IPS-18a (cell line): Measurements from ENCODE around the gene CDH12.

ENCODE experiments used
- H3K27ac ChIP-seq: one replicate; pipeline ENCODE4 v1.5.1; 2013; ENCODE audit warnings: low read length
- H3K27me3 ChIP-seq: one replicate; pipeline ENCODE4 v1.6.1; 2013; ENCODE audit warnings: mild to moderate bottlenecking, low read length; ENCODE audit not compliant: control insufficient read depth, insufficient read depth
- H3K36me3 ChIP-seq: one replicate; pipeline ENCODE4 v1.6.1; 2013; ENCODE audit warnings: low read depth, low read length; ENCODE audit not compliant: control insufficient read depth
- H3K4me1 ChIP-seq: one replicate; pipeline ENCODE4 v1.6.1; 2013; ENCODE audit warnings: low read depth, low read length; ENCODE audit not compliant: control insufficient read depth
- H3K4me3 ChIP-seq: one replicate; pipeline ENCODE4 v1.5.1; 2013; ENCODE audit warnings: low read length
- H3K9ac ChIP-seq: one replicate; pipeline ENCODE4 v1.6.1; 2013; ENCODE audit warnings: mild to moderate bottlenecking, low read length, moderate library complexity
- H3K9me3 ChIP-seq: one replicate; pipeline ENCODE4 v1.6.1; 2013; ENCODE audit warnings: low read depth, low read length; ENCODE audit not compliant: control insufficient read depth

The CDH12 gene

DNA sequence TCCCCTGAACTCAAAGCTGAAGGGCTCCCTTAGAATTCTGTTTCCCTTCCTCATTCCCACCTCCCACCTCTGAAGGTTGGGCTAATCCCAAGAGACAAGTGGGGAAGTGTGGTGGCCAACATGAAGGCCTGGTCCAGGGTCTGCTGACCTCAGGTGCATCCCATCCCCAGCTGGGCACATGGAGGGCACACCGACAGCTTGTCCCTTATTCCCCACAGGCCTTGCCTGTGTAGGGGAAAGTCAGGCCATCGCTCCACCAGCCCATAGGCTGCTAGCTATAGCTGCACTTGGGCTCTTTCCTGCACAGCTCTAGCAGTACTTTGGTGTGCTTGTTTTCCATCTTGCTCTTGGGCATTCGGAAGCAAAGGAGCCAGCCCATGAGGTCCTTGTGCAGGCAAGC, 247.7 kb downstream of the CDH12 start:
- Histone ChIP-seq H3K9me3 (peaks cover 9% of the 10 kb centered on the region), H3K4me1 (no peaks in the 10 kb centered on the region), H3K4me3 (no peak overlapping the region), H3K9ac (no peak overlapping the region), H3K36me3 (no peaks in the 10 kb centered on the region), H3K27ac (no peak overlapping the region), H3K27me3 (no peaks in the 10 kb centered on the region)

- H3K9ac ChIP-seq: no peak overlapping the region
Measured at GRCh38 chr5:22604711-22605110, 248.4 kb downstream of the CDH12 start.

DNA sequence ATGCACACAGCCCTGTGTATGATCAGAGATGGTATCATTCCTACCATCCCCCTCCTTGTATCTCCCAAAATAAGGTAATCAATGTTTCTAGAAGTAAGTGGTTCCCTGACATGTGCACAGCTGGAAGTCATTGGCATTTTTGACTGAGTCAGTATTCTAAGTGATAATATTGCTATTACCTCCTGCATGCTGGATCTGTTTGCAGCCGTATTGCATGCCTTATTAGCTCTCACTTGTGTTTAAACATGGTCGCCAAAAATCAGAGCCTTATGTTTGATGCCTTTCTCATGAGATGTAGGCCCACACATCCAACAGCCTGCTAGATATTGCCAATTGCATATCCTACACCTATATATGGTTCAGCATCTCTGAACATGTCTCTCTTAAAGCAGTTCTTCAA, 254.3 kb downstream of the CDH12 start:
- no peaks in the 10 kb centered on the region for H3K27me3 ChIP-seq
- H3K9ac ChIP-seq: no peak overlapping the region
- H3K4me1 ChIP-seq: no peaks in the 10 kb centered on the region
- H3K9me3 ChIP-seq: no peaks in the 10 kb centered on the region
- no peaks in the 10 kb centered on the region for H3K36me3 ChIP-seq
- H3K27ac ChIP-seq: no peak overlapping the region
- H3K4me3 ChIP-seq: no peak overlapping the region

More at GRCh38 chr5:22604711-22605110, 248.4 kb downstream of the CDH12 start:
- Histone ChIP-seq H3K27me3 (no peaks in the 10 kb centered on the region), H3K27ac (no peak overlapping the region), H3K9me3 (peaks cover 9% of the 10 kb centered on the region), H3K4me1 (no peaks in the 10 kb centered on the region), H3K36me3 (no peaks in the 10 kb centered on the region), H3K4me3 (no peak overlapping the region)

DNA sequence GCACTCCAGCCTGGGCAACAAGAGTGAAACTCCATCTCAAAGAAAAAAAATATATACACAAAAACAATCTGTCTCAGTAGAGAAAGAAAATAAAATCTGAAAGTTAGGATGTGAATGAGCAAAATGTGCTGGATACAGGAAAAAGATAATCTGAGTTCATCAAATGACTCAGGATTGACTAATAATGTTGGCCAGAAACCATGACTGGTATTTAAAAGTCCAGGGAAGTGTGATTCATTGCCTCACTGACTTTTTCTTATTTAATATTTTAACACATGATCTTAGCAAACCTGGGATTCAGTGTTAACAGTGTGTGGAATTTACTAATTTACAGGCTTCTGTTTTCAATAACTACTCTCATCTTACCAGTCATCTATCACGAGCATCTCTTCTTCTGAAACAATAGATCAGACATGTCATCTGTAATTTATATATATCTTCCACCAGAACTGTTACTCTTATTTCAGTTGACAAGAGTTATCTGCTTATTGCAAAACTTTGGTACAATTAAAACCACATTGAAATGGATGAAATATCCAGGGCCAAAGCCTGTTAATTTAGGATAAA, 256.7 kb downstream of the CDH12 start:
- H3K36me3 ChIP-seq: no peaks in the 10 kb centered on the region
- no peaks in the 10 kb centered on the region for H3K4me1 ChIP-seq
- no peak overlapping the region for H3K27ac ChIP-seq
- H3K27me3 ChIP-seq: no peaks in the 10 kb centered on the region
- H3K9ac ChIP-seq: no peak overlapping the region
- no peaks in the 10 kb centered on the region for H3K9me3 ChIP-seq
- no peak overlapping the region for H3K4me3 ChIP-seq

- H3K9me3 ChIP-seq: no peaks in the 10 kb centered on the region
- H3K36me3 ChIP-seq: no peaks in the 10 kb centered on the region
- H3K27me3 ChIP-seq: no peaks in the 10 kb centered on the region
- no peaks in the 10 kb centered on the region for H3K4me1 ChIP-seq
- H3K4me3 ChIP-seq: no peak overlapping the region
- no peak overlapping the region for H3K9ac ChIP-seq
- no peak overlapping the region for H3K27ac ChIP-seq
Measured at GRCh38 chr5:22594491-22594890, 258.7 kb downstream of the CDH12 start.

DNA sequence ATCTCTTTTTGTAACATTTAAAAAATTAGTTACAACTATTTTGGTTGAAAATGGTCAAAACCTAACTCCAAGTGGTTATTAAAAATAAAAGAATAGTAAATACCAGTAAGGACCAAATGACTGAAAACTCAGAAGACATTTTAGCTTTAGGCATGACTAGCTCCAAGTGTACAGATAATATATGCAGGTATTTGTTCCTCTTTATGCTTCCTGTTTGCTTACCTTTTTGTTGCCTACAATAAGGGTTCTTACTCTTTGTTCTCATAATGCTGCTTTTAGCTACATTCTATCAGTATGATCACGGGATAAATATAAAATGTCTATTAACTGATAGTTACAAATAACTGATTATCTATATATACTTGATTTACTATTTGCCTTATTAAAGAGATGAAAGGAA, 259.6 kb downstream of the CDH12 start:
- no peak overlapping the region for H3K27ac ChIP-seq
- no peaks in the 10 kb centered on the region for H3K4me1 ChIP-seq
- no peak overlapping the region for H3K9ac ChIP-seq
- no peaks in the 10 kb centered on the region for H3K36me3 ChIP-seq
- H3K27me3 ChIP-seq: no peaks in the 10 kb centered on the region
- no peaks in the 10 kb centered on the region for H3K9me3 ChIP-seq
- no peak overlapping the region for H3K4me3 ChIP-seq

GRCh38 chr5:22591461-22591860, 261.7 kb downstream of the CDH12 start:
- H3K4me3 ChIP-seq: no peak overlapping the region
- H3K27me3 ChIP-seq: no peaks in the 10 kb centered on the region
- H3K27ac ChIP-seq: no peak overlapping the region
- no peaks in the 10 kb centered on the region for H3K36me3 ChIP-seq
- no peak overlapping the region for H3K9ac ChIP-seq
- H3K4me1 ChIP-seq: no peaks in the 10 kb centered on the region
- no peaks in the 10 kb centered on the region for H3K9me3 ChIP-seq

DNA sequence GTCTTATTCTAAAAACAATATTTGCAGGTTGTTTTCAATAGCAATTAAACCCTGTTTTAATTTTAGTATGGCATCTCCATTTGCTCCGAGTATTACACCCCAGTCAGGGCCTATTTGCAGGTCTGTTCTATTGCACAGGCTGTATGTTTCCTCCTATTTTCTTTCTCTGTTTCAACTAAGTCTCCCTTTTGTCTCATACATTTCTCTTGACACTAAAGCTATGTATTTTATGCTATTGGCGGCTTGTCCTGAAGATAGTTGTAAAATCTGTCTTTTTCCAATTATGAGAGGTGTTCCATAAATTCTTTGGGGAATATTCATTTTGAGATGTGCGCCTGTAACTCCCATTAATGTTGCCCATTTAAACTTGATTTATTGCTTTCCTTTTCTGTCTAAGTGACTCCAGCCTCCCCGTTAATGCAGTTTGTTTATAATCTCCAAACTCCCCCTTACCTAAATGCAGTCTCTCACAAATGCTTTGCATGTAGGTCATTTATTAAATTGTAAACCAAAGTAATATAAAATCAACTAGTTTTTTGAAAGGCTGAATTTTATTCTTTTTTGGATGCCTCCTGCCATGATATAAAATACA, 262.4 kb downstream of the CDH12 start:
- Histone ChIP-seq H3K36me3 (no peaks in the 10 kb centered on the region), H3K9me3 (no peaks in the 10 kb centered on the region), H3K27ac (no peak overlapping the region), H3K9ac (no peak overlapping the region), H3K27me3 (no peaks in the 10 kb centered on the region), H3K4me1 (no peaks in the 10 kb centered on the region), H3K4me3 (no peak overlapping the region)

DNA sequence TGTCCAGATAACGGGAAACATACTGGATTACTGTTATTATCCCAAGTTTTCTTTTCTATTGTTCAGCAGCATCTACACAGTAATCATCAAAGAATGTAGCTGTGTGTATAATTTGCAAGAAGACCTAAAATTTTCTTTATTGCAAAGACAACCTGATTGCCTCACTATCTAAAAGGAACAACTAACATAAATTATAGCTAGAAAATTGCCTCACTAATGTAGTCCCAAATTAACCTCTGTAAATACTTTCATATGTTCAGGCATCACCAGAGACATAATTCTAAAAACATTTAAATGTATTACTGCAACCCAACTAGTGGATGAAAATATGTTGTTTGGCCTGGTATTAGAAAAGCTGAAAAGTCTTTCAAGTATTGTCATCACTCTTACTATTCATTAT, 275.4 kb downstream of the CDH12 start:
- Histone ChIP-seq H3K27me3 (no peaks in the 10 kb centered on the region), H3K36me3 (no peaks in the 10 kb centered on the region), H3K27ac (no peak overlapping the region), H3K4me3 (no peak overlapping the region), H3K4me1 (peaks cover 5% of the 10 kb centered on the region), H3K9me3 (no peaks in the 10 kb centered on the region), H3K9ac (no peak overlapping the region)

DNA sequence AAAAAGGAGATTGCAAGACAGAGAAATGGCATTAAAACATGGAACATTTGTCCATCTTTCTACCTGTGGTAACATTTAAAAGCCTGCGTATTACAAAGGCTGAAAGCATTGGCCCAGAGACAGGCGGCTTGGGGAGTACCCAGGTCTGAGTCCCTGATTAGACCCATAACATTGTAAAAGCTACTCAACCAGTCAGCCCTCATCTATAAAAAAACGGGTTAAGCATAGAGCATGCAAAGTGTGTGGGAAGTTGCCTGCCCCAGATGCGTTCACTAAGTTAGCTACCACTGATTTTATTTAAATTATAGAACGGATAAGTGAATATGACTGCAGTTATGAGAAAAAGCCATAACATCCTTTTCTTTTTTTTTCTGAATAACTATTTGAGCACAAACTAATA, 276.1 kb downstream of the CDH12 start:
- Histone ChIP-seq H3K9ac (no peak overlapping the region), H3K27ac (no peak overlapping the region), H3K9me3 (no peaks in the 10 kb centered on the region), H3K36me3 (no peaks in the 10 kb centered on the region), H3K4me3 (no peak overlapping the region), H3K27me3 (no peaks in the 10 kb centered on the region), H3K4me1 (peaks cover 5% of the 10 kb centered on the region)

GRCh38 chr5:22572941-22573340, 280.2 kb downstream of the CDH12 start:
- H3K36me3 ChIP-seq: no peaks in the 10 kb centered on the region
- no peak overlapping the region for H3K27ac ChIP-seq
- no peaks in the 10 kb centered on the region for H3K4me1 ChIP-seq
- no peak overlapping the region for H3K4me3 ChIP-seq
- H3K27me3 ChIP-seq: no peaks in the 10 kb centered on the region
- no peak overlapping the region for H3K9ac ChIP-seq
- no peaks in the 10 kb centered on the region for H3K9me3 ChIP-seq

- Histone ChIP-seq H3K9ac (no peak overlapping the region), H3K4me3 (no peak overlapping the region), H3K36me3 (no peaks in the 10 kb centered on the region), H3K9me3 (no peaks in the 10 kb centered on the region), H3K27me3 (no peaks in the 10 kb centered on the region), H3K4me1 (no peaks in the 10 kb centered on the region), H3K27ac (no peak overlapping the region)
Measured at GRCh38 chr5:22567983-22568382, 285.2 kb downstream of the CDH12 start.
